Measurements from ENCODE around the gene KCTD11. TPM values are rescaled to one million over a fixed set of nuclear protein-coding genes. Genes with fewer than 3 reads are reported as not detected.

KCTD11 gene
- total and polyA plus RNA-seq, 4 donors = 0.39 to 3.5 (median 1.4) TPM

DNA sequence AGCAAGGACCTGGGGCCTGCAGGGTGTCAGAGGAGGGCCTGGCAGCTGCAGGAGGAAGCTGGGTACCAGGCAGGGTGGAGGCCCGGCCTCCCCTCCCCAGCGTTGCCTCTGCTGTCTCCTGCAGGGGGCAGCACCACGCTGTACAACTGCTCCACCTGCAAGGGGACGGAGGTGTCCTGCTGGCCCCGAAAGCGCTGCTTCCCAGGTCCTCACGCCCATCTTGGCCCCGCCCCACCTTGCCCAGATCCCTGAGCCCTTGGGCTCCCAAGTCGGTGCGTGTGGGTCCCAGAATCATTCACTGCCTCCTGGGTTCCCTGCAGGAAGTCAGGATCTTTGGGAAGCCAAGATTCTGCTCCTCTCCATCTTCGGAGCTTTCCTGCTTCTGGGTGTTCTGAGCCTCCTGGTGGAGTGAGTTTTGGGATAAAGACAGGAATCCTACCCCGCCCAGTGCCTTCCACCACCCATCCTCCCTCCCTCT is 4.1 kb downstream of the KCTD11 start:
- Histone ChIP-seq H3K27me3 (ENCODE audit: control insufficient read depth in 4 of 4, insufficient read depth in 4 of 4, low read length in 3 of 4) (no peaks in the 10 kb centered on the region), H3K4me1 (ENCODE audit: control insufficient read depth in 4 of 4, insufficient read depth in 4 of 4, low read length in 3 of 4) (peaks cover 4 to 18% (median 10%) of the 10 kb centered on the region in 4 donors), H3K9ac (ENCODE audit: low read depth in 1 of 2, low read length in 2 of 2) (no peak overlapping the region), H3K27ac (ENCODE audit: low read depth in 1 of 2, low read length in 2 of 2) (no peak overlapping the region), H3K4me3 (ENCODE audit: low read depth in 1 of 3, low read length in 3 of 3) (no peak overlapping the region), H3K36me3 (ENCODE audit: control insufficient read depth in 4 of 4, insufficient read depth in 3 of 4, low read depth in 1 of 4, low read length in 3 of 4) (no peaks in the 10 kb centered on the region), H3K9me3 (ENCODE audit: control insufficient read depth in 4 of 4, low read length in 3 of 4) (no peaks in the 10 kb centered on the region)
- peak; percentile 82 for DNase-seq (ENCODE audit: low spot score)
- TF ChIP-seq FOXA2 (IDR thresholded peaks at IDR 0.05) = no peak
- TF ChIP-seq RAD21 (IDR thresholded peaks at IDR 0.05) = peak; percentile 86 to 93
- no peak for TF ChIP-seq NR2F2 (IDR thresholded peaks at IDR 0.05)
- TF ChIP-seq, protein P1, sequence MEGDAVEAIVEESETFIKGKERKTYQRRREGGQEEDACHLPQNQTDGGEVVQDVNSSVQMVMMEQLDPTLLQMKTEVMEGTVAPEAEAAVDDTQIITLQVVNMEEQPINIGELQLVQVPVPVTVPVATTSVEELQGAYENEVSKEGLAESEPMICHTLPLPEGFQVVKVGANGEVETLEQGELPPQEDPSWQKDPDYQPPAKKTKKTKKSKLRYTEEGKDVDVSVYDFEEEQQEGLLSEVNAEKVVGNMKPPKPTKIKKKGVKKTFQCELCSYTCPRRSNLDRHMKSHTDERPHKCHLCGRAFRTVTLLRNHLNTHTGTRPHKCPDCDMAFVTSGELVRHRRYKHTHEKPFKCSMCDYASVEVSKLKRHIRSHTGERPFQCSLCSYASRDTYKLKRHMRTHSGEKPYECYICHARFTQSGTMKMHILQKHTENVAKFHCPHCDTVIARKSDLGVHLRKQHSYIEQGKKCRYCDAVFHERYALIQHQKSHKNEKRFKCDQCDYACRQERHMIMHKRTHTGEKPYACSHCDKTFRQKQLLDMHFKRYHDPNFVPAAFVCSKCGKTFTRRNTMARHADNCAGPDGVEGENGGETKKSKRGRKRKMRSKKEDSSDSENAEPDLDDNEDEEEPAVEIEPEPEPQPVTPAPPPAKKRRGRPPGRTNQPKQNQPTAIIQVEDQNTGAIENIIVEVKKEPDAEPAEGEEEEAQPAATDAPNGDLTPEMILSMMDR (IDR thresholded peaks at IDR 0.05; ENCODE audit: low read depth, low read length, missing input control) = peak; percentile 83
- TF ChIP-seq, protein P2, sequence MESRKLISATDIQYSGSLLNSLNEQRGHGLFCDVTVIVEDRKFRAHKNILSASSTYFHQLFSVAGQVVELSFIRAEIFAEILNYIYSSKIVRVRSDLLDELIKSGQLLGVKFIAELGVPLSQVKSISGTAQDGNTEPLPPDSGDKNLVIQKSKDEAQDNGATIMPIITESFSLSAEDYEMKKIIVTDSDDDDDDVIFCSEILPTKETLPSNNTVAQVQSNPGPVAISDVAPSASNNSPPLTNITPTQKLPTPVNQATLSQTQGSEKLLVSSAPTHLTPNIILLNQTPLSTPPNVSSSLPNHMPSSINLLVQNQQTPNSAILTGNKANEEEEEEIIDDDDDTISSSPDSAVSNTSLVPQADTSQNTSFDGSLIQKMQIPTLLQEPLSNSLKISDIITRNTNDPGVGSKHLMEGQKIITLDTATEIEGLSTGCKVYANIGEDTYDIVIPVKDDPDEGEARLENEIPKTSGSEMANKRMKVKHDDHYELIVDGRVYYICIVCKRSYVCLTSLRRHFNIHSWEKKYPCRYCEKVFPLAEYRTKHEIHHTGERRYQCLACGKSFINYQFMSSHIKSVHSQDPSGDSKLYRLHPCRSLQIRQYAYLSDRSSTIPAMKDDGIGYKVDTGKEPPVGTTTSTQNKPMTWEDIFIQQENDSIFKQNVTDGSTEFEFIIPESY (IDR thresholded peaks at IDR 0.05) = no peak
- no peak for TF ChIP-seq HNF4A (conservative IDR thresholded peaks at IDR 0.05)
- WGBS = 6% methylated on average over 12 of the region's 12 CpGs

DNA sequence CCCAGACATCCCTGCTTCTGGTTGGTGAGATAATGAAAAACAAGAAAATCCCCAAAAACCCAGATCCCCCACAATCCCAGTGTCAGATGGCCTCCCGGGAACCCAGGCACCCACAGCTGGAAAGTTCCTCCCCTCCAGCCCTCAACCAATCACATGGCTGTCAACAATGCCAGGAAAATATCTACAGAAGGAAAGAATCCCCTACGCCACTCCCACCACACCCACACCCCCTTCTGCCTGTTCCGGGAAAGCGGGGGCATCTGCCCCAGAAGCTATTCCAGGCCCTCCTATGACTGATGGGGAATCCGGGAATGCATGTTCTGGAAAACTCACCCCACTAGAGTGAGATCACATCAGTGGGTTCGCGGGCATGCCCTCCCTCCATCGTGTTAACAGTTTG is 4.8 kb downstream of the KCTD11 start:
- Histone ChIP-seq H3K9me3 (ENCODE audit: control insufficient read depth in 4 of 4, low read length in 3 of 4) (no peaks in the 10 kb centered on the region), H3K4me1 (ENCODE audit: control insufficient read depth in 4 of 4, insufficient read depth in 4 of 4, low read length in 3 of 4) (peaks cover 4 to 15% (median 8%) of the 10 kb centered on the region in 4 donors), H3K27me3 (ENCODE audit: control insufficient read depth in 4 of 4, insufficient read depth in 4 of 4, low read length in 3 of 4) (no peaks in the 10 kb centered on the region), H3K9ac (ENCODE audit: low read depth in 1 of 2, low read length in 2 of 2) (no peak overlapping the region), H3K27ac (ENCODE audit: low read depth in 1 of 2, low read length in 2 of 2) (no peak overlapping the region), H3K4me3 (ENCODE audit: low read depth in 1 of 3, low read length in 3 of 3) (no peak overlapping the region), H3K36me3 (ENCODE audit: control insufficient read depth in 4 of 4, insufficient read depth in 3 of 4, low read depth in 1 of 4, low read length in 3 of 4) (no peaks in the 10 kb centered on the region)
- WGBS = 70% methylated on average over 8 of the region's 8 CpGs
- no peak for DNase-seq (ENCODE audit: low spot score)
- TF ChIP-seq HNF4G (IDR thresholded peaks at IDR 0.05) (no peak), JUND (IDR thresholded peaks at IDR 0.05) (no peak), YY1 (IDR thresholded peaks at IDR 0.05) (no peak)

DNA sequence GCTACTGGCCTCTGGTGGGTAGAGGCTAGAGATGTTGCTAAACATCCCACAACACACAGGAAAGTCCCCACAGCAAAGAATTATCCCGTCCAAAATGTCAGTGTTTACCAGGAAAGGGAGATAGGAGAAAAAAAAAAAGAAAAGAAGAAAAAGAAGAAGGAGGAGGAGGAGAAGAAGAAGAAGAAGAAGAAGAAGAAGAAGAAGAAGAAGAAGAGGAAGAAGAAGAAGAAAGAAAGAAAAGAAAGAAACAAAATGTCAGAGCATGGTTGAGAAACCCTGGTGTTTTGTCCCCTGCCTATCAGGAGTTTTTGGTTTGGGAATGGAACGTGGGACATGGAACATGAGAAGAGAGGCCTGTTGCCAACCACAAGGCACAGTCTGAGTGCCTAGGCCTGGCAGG is 5.4 kb downstream of the KCTD11 start:
- H3K27ac ChIP-seq (ENCODE audit: low read depth in 1 of 2, low read length in 2 of 2) = no peak overlapping the region
- H3K36me3 ChIP-seq (ENCODE audit: control insufficient read depth in 4 of 4, insufficient read depth in 3 of 4, low read depth in 1 of 4, low read length in 3 of 4) = no peaks in the 10 kb centered on the region
- H3K9me3 ChIP-seq (ENCODE audit: control insufficient read depth in 4 of 4, low read length in 3 of 4) = no peaks in the 10 kb centered on the region
- H3K4me3 ChIP-seq (ENCODE audit: low read depth in 1 of 3, low read length in 3 of 3) = no peak overlapping the region
- H3K27me3 ChIP-seq (ENCODE audit: control insufficient read depth in 4 of 4, insufficient read depth in 4 of 4, low read length in 3 of 4) = no peaks in the 10 kb centered on the region
- DNase-seq (ENCODE audit: low spot score) = no peak
- 76% methylated on average over 2 of the region's 2 CpGs for WGBS
- H3K9ac ChIP-seq (ENCODE audit: low read depth in 1 of 2, low read length in 2 of 2) = no peak overlapping the region
- peaks cover 4 to 13% (median 6%) of the 10 kb centered on the region in 4 donors for H3K4me1 ChIP-seq (ENCODE audit: control insufficient read depth in 4 of 4, insufficient read depth in 4 of 4, low read length in 3 of 4)
- TF ChIP-seq SP1 (IDR thresholded peaks at IDR 0.05) (no peak), GABPA (IDR thresholded peaks at IDR 0.05 in 1 of 2, conservative IDR thresholded peaks at IDR 0.05 in 1 of 2) (no peak), HNF4G (IDR thresholded peaks at IDR 0.05) (no peak), RXRA (IDR thresholded peaks at IDR 0.05) (no peak), FOXA1 (IDR thresholded peaks at IDR 0.05) (no peak), EGR1 (IDR thresholded peaks at IDR 0.05; ENCODE audit: low read depth in 2 of 2) (no peak), TAF1 (conservative IDR thresholded peaks at IDR 0.05) (no peak), YY1 (IDR thresholded peaks at IDR 0.05) (no peak), NR2F2 (IDR thresholded peaks at IDR 0.05) (no peak), JUND (IDR thresholded peaks at IDR 0.05) (no peak), FOXA2 (IDR thresholded peaks at IDR 0.05) (no peak), RAD21 (IDR thresholded peaks at IDR 0.05) (no peak)
- TF ChIP-seq, protein P3, sequence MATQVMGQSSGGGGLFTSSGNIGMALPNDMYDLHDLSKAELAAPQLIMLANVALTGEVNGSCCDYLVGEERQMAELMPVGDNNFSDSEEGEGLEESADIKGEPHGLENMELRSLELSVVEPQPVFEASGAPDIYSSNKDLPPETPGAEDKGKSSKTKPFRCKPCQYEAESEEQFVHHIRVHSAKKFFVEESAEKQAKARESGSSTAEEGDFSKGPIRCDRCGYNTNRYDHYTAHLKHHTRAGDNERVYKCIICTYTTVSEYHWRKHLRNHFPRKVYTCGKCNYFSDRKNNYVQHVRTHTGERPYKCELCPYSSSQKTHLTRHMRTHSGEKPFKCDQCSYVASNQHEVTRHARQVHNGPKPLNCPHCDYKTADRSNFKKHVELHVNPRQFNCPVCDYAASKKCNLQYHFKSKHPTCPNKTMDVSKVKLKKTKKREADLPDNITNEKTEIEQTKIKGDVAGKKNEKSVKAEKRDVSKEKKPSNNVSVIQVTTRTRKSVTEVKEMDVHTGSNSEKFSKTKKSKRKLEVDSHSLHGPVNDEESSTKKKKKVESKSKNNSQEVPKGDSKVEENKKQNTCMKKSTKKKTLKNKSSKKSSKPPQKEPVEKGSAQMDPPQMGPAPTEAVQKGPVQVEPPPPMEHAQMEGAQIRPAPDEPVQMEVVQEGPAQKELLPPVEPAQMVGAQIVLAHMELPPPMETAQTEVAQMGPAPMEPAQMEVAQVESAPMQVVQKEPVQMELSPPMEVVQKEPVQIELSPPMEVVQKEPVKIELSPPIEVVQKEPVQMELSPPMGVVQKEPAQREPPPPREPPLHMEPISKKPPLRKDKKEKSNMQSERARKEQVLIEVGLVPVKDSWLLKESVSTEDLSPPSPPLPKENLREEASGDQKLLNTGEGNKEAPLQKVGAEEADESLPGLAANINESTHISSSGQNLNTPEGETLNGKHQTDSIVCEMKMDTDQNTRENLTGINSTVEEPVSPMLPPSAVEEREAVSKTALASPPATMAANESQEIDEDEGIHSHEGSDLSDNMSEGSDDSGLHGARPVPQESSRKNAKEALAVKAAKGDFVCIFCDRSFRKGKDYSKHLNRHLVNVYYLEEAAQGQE (IDR thresholded peaks at IDR 0.05) = no peak
- TF ChIP-seq, protein P1 (IDR thresholded peaks at IDR 0.05; ENCODE audit: low read depth, low read length, missing input control) = no peak
- TF ChIP-seq, protein P2 (IDR thresholded peaks at IDR 0.05) = no peak

Measured in liver (tissue), 9 donors.